Suppressor macrophage treated with lipopolysaccharide for 4 hours (primary cell): ENCODE measurements around the gene COL21A1.
"Not testable (repeated sequence)": the region's sequence is repeated elsewhere in the genome, so short reads cannot be mapped to it uniquely, and the experiment has no call there.

ENCODE experiments used
- DNase-seq: peaks from one replicate; pipeline ENCODE4 v3.0.0-alpha.2; 2020

The COL21A1 gene

GRCh38 chr6:56043761-56044160, 203.6 kb downstream of the COL21A1 start:
- DNase-seq = no peak

DNA sequence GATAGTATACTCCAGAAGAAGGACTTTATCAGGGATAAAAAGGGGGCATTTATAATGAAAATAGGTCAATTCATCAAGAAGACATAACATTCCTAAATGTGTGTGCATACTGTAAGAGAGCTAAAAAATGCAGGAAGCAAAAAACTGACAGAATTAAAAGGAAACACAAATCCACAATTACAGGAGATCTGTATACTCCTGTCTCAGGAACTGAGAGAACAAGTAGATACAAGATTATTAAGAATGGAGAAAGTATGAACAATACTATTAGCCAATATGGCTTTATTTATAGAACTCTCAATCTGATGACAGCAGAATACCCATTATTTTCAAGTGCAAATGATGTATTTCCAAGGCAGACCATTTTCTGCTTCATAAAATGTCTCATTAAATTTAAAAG, 204.3 kb downstream of the COL21A1 start:
- DNase-seq = no peak

- DNase-seq = no peak
Observed at GRCh38 chr6:56041591-56041990, 205.8 kb downstream of the COL21A1 start.

DNA sequence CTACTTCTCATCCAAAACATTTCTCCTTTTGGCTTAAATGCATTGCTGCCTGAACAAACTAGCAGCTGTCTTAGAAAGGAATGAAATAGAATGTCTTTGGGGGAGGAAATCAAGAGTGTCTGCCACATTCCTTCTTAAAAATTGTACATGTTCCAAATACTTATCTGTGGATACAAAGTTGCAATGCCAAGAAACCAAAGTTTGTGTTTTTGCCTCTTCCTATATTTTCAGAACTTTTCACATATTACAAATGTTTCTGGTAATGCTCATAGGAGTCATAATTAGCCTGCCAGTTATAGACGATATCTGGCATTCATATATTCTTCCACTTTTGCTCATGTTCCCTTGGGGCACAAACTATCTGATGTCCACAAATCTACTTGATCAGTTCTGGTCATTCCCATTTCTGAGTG, 206.5 kb downstream of the COL21A1 start:
- no peak for DNase-seq

DNA sequence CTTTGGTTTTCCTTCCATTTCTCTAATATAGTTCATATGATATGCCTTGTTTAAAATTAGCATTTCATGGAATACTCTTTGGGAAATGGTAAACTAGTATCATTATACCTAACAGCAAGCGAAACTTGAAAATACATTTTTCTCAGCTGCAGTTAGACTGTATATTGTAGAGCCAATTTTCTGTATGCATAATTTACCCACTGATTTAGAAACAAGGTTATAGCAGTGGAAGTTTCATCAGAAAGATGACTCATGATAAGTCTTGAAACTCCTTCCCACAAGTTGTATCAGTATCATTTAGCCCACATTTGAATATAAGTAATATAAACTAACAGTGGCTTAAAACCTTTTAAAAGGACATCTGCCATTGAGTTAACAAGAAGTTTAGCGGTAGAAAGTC, 207.2 kb downstream of the COL21A1 start:
- peak; percentile 51 for DNase-seq

DNA sequence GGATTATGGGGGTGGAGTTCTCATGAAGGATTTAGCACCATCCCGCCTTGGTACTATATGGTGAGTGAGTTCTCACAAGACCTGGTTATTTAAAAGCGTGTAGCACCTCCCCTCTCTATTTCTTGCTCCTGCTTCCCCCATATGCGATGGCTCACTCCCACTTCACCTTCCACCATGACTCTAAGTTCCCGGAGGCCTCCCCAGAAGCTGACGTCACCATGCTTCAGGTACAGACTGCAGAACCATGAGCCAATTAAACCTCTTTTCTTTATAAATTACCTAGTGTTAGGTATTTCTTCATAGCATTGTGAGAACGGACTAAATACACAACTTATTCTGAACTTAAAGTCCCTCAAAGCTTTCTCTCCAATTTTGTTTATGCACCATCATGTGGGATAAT, 208.6 kb downstream of the COL21A1 start:
- no peak for DNase-seq

DNA sequence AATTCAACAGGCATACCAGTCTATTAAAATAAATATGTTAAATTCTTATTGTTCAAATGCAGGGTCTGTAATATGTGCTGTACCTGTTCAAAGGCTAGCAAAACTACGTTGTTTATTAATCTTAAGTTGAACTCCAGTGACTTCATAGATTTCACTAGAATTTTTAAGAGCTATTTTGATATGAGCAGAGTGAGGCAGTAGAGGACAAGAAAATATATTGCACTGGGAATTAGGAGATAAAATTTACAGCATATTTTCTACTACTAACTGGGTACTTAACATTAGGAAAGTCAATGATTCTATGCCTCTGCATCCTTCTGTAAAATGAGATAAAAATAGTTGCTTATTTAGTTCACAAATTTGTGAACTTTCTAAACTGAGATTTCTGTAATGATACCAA, 209.8 kb downstream of the COL21A1 start:
- DNase-seq = no peak

GRCh38 chr6:56036916-56037600, 210.3 kb downstream of the COL21A1 start:
- DNase-seq = no peak

DNA sequence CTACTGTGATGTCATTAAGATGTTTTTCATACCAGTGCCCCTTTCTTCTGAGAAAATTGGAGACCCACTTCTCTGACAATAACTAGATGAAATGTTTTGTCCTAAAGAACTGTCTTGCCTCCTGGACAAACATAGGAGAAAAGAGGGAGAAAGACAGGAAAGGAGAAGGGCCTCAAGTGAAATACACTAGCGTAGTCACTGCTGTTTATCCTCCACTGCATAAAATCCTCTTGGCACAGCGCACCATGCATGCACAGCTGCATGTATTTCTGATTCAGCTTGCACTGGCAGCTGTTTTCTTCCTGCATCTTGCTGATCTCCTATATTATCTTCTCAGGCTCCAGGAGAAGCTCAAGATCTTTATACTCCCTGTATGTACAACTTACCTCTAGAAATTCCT, 214.0 kb downstream of the COL21A1 start:
- DNase-seq = no peak

- DNase-seq = no peak
Observed at GRCh38 chr6:56032715-56033260, 214.6 kb downstream of the COL21A1 start.

DNA sequence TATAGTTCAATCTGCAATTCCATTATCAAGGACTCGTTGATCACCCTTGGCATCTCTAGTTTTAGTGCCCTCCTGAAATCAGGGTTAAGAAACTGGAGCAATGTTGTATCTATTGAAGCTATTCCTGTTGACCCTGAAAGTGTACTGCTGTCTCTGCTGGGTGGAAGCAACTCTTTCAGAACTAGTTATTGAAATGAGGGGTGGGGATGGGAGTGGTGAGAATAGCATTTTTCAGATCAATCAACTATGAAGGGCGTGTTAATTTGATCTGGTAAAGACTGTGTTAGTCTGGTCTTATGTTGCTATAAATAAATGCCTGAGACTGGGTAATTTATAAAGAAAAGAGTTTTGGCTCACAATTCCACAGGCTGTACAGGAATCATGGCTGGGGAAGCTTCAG, 219.5 kb downstream of the COL21A1 start:
- no peak for DNase-seq

- DNase-seq = no peak
Observed at GRCh38 chr6:56026455-56027180, 220.8 kb downstream of the COL21A1 start.

DNA sequence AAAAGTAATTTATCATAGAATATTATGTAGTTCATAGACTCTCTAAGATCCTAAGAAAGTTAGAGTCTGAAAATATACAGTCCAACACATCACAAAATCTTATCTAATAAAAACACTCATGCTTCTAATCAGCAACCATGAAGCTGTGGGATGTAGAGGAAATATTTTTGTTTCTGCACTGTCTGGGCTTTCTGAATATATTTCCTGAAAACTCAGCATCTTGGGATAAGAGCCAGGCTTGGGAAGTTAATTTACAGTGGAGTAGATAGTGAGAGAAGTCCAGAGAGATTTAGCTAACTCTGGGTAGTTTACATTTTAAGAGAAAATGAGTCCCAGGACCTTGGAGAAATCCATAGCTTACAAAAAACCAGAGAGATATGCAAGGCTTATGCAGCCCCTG, 221.6 kb downstream of the COL21A1 start:
- DNase-seq = no peak

- no peak for DNase-seq
Observed at GRCh38 chr6:56024931-56025330, 222.4 kb downstream of the COL21A1 start.

GRCh38 chr6:56023829-56024228, 223.6 kb downstream of the COL21A1 start:
- no peak for DNase-seq

GRCh38 chr6:56022678-56023077, 224.7 kb downstream of the COL21A1 start:
- DNase-seq = no peak

- no peak for DNase-seq
Observed at GRCh38 chr6:56021943-56022342, 225.4 kb downstream of the COL21A1 start.

DNA sequence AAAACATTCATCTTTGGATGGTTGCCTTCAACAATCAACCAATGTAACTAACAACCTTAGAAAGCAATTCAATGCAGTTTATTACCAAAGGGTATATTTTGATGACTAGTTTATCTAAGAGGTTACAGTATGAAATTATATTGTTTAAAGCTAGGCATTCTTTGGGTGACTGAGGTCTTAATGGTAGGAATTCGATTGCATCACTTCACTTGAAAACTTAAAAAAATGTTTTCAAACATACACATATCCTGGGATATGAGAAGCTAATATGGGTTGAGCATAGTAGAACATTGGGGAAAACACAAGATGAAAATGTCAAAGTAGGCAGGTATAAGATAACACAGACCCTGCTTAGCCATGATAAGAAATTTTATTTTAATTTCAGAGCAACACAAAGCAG, 227.4 kb downstream of the COL21A1 start:
- no peak for DNase-seq

DNA sequence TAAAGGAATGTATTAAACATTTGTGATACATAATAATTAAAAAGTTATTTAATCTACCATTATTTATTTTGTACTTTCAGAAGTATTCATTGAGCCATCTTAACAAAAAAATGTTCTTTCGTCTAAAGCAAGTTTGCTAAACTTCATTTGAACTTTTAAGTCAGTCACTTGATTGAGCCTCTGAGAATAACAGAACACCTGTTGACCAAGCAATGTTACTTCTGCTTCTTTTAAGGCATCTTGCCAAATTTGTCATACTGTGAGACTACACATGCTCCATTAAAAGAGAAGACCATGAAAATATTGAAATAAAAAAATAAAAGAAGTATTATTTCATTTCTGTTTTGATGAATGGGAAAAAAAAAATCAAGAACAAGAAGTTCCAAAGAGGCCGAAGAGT, 230.2 kb downstream of the COL21A1 start:
- DNase-seq = no peak

DNA sequence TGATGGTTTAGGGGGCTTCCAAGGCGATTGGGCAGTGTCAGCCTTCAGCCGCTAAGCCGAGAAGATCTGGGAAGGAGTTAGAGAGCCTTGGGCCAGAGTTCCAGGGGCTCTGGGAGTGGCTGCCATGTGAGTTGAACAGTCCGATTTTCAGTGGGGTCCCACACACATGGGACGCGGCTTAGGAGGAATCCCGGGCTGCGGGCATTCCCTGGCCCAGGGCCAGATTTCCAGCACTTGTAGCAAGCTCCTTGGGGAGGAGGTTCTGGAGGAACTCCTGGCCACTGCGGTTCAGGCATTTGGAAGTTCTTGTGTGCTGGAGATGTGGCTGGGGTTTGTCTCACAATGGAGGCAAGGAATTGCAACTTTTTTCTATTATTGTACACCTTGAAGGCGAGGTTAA, 233.3 kb downstream of the COL21A1 start:
- DNase-seq = not testable (repeated sequence)

GRCh38 chr6:56009636-56010035, 237.7 kb downstream of the COL21A1 start:
- no peak for DNase-seq
